Endothelial cell of umbilical vein (primary cell): ENCODE measurements around the gene ZBTB44. TPM values are rescaled to one million over a fixed set of nuclear protein-coding genes. Genes with fewer than 3 reads are reported as not detected.

Source experiments
- BruUV-seq: library from RNA; stranded (reverse); fragments of 400-500 nt; replicated peaks from 2 replicates; lab custom pipeline; 2021; lab: Mats Ljungman, UMichigan
- CTCF ChIA-PET: fragments of 300-600, 350-600 bp; sonication (Branson Sonifier 250); formaldehyde crosslinking; loops from one replicate; lab custom pipeline; 2021; ENCODE audit warnings: antibody characterized with exemption, inconsistent platforms; lab: Charles Lee
- POLR2A ChIA-PET: fragments of 300-600, 350-600 bp; sonication (Branson Sonifier 250); formaldehyde crosslinking; loops from one replicate; lab custom pipeline; 2021; ENCODE audit warnings: antibody characterized with exemption, inconsistent platforms; lab: Charles Lee
- DNase-seq: peaks from one replicate; pipeline ENCODE4 v3.0.0-alpha.2; 2011; ENCODE audit warnings: low read depth, low spot score
- FAIRE-seq: peaks from 2 replicates; lab custom pipeline; 2011; peaks lifted over from hg19 to GRCh38; lab: Jason Lieb, UNC
- H2AFZ ChIP-seq: 2 replicates; pipeline ENCODE4 v1.6.0; 2012; ENCODE audit warnings: low read depth, low read length, control low read depth, inconsistent platforms
- H3K27ac ChIP-seq: 2 replicates; pipeline ENCODE4 v1.5.1; 2011; ENCODE audit warnings: low read depth, mild to moderate bottlenecking, control low read depth, low read length, moderate library complexity; ENCODE audit not compliant: insufficient read depth
- H3K27me3 ChIP-seq, 2 experiments: 2 replicates each; pipeline versions ENCODE4 v1.6.0 to v1.6.1; 2011; ENCODE audit warnings: low read length in 2 of 2, mixed read lengths in 1 of 2; ENCODE audit not compliant: control insufficient read depth in 2 of 2, insufficient read depth in 2 of 2
- H3K36me3 ChIP-seq, 2 experiments: 2 replicates in 1 of 2; 3 replicates in 1 of 2; pipeline ENCODE4 v1.5.1; 2011; ENCODE audit warnings: low read length in 2 of 2, mild to moderate bottlenecking in 1 of 2, moderate library complexity in 1 of 2; ENCODE audit not compliant: control insufficient read depth in 2 of 2, insufficient read depth in 2 of 2; ENCODE audit errors: extremely low read depth in 1 of 2
- H3K4me1 ChIP-seq: 3 replicates; pipeline ENCODE4 v1.5.1; 2011; ENCODE audit warnings: mild to moderate bottlenecking, low read length; ENCODE audit not compliant: control insufficient read depth, insufficient read depth; ENCODE audit errors: extremely low read depth
- H3K4me2 ChIP-seq: 2 replicates; pipeline ENCODE4 v1.6.1; 2011; ENCODE audit warnings: low read length, control low read depth, mixed read lengths; ENCODE audit not compliant: insufficient read depth
- H3K4me3 ChIP-seq, 3 experiments: fragments of 200-600 bp in 1 of 3; sonication (generic), shearing (Covaris generic) in 1 of 3; replicated peaks in 1 of 3; 2 replicates each; pipeline ENCODE4 v1.5.1; 2011 to 2016; ENCODE audit warnings: control low read depth in 3 of 3, low read length in 3 of 3, mild to moderate bottlenecking in 2 of 3, inconsistent platforms in 1 of 3, low read depth in 1 of 3, moderate library complexity in 1 of 3; ENCODE audit not compliant: insufficient read depth in 1 of 3
- H3K79me2 ChIP-seq: 2 replicates; pipeline ENCODE4 v1.6.0; 2012; ENCODE audit warnings: low read length, inconsistent platforms; ENCODE audit not compliant: control insufficient read depth, insufficient read depth
- H3K9ac ChIP-seq: replicated peaks from 2 replicates; pipeline ENCODE3; 2011; ENCODE audit warnings: low read length, control low read depth; ENCODE audit not compliant: insufficient read depth; ENCODE audit errors: extremely low read depth
- H3K9me1 ChIP-seq: replicated peaks from 3 replicates; pipeline ENCODE4 v1.6.0; 2011; ENCODE audit warnings: mild to moderate bottlenecking, low read length; ENCODE audit not compliant: control insufficient read depth, insufficient read depth; ENCODE audit errors: extremely low read depth
- H3K9me3 ChIP-seq: replicated peaks from 2 replicates; pipeline ENCODE4 v1.5.1; 2012; ENCODE audit warnings: low read length, inconsistent platforms; ENCODE audit not compliant: control insufficient read depth, insufficient read depth
- H4K20me1 ChIP-seq: replicated peaks from 2 replicates; pipeline ENCODE3; 2011; ENCODE audit warnings: mild to moderate bottlenecking, low read length; ENCODE audit not compliant: control insufficient read depth, insufficient read depth; ENCODE audit errors: extremely low read depth
- EZH2 ChIP-seq: IDR thresholded peaks from 2 replicates; pipeline ENCODE4 v1.6.1; 2012; ENCODE audit warnings: borderline replicate concordance, low read depth, mild to moderate bottlenecking, moderate library complexity, low read length, inconsistent platforms; ENCODE audit not compliant: severe bottlenecking
- FOS ChIP-seq: IDR thresholded peaks from 2 replicates; pipeline ENCODE4 v1.6.1; 2011; ENCODE audit warnings: mild to moderate bottlenecking, low read length, moderate library complexity, borderline replicate concordance; ENCODE audit not compliant: insufficient read depth
- GATA2 ChIP-seq: IDR thresholded peaks from 2 replicates; pipeline ENCODE4 v1.7.0; 2011; ENCODE audit warnings: low read depth, mild to moderate bottlenecking, moderate library complexity, mixed read lengths, low read length; ENCODE audit not compliant: insufficient read length, insufficient read depth
- JUN ChIP-seq: IDR thresholded peaks from 2 replicates; pipeline ENCODE4 v1.6.1; 2011; ENCODE audit warnings: borderline replicate concordance, low read depth; ENCODE audit not compliant: insufficient read length, insufficient read depth
- MAX ChIP-seq: IDR thresholded peaks from 2 replicates; pipeline ENCODE4 v1.6.1; 2011; ENCODE audit not compliant: insufficient read depth, insufficient read length
- MYC ChIP-seq: IDR thresholded peaks from one replicate; pipeline ENCODE4 v1.6.1; 2011; ENCODE audit warnings: mild to moderate bottlenecking, low read depth, low read length
- POLR2A ChIP-seq: IDR thresholded peaks from 2 replicates; pipeline ENCODE4 v1.6.1; 2012; ENCODE audit warnings: low read depth, mild to moderate bottlenecking, control low read depth, low read length
- POLR2AphosphoS5 ChIP-seq: IDR thresholded peaks from 2 replicates; pipeline ENCODE4 v1.6.1; 2012; ENCODE audit warnings: low read depth, mild to moderate bottlenecking, control low read depth, low read length, moderate library complexity; ENCODE audit not compliant: insufficient read depth
- dilution Hi-C: fragments of 300-500 bp; cut with MboI; formaldehyde crosslinking; loops from one replicate; pipeline ENCODE4 v1.15.0; 2019; ENCODE audit warnings: low sequenced_read_pairs; ENCODE audit not compliant: extremely low pct_ligation_motif_present
- intact Hi-C: fragments of 100-400 bp; cut with micrococcal nuclease; formaldehyde crosslinking; loops from one replicate; pipeline ENCODE4 v1.10.0; 2022
- polyA plus RNA-seq, 4 experiments: library from polyadenylated mRNA; depleted of rRNA in 3 of 4; stranded (reverse) in 3 of 4; unstranded in 1 of 4; fragments of >200 nt; gene quantifications; 2 replicates each; pipeline versions ENCODE4 v1.2.1 to v1.2.3, GENCODE V29; 2011 to 2012; ENCODE audit warnings: missing spikeins in 1 of 4
- total RNA-seq: library from RNA; stranded (reverse); gene quantifications from 2 replicates; pipeline ENCODE4 v1.2.3, GENCODE V29; 2021
- TF ChIP-seq, protein P1 (sequence below), 2 donors: IDR thresholded peaks; 1 replicate in 1 of 2; 2 replicates in 1 of 2; pipeline ENCODE4 v1.5.1; 2011; ENCODE audit warnings: low read length in 2 of 2, mild to moderate bottlenecking in 2 of 2, moderate library complexity in 2 of 2, control low read depth in 1 of 2, inconsistent platforms in 1 of 2, low read depth in 1 of 2; ENCODE audit not compliant: insufficient read depth in 1 of 2; ENCODE audit errors: extremely low read depth in 1 of 2

ZBTB44 gene
- total and polyA plus RNA-seq, 2 donors (not counting 3 experiments of a cell fraction or from before 2014, with no cell fraction given), result 8.7 to 24.4 TPM

DNA sequence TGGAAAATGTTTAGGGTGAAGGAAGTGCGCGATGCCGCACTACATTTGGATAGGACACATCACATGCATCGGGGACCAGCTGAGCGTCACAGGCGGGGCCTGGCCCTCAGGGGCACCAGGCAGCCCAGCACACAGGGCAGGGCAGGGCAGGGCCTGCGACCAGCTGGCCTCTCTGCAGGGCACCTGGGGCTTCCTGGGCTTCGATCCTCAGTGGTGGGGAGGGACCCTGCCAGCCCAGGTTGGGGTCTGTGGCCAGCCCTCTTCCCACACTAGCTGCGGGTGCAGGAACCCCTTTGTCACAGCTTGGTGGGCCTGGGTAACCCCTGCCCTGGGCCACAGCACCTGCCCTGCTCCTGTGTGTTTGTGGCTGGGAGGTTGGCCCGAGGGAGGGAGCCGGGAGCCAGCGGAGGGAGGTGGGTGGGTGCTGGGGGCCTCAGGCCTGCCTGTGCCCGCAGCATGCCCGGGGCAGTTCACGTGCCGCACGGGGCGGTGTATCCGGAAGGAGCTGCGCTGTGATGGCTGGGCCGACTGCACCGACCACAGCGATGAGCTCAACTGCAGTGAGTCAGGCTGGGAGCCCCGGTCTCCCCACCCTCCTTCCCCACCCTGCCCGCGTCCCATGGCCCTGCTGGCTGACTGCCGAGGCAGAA lies 117.2 kb downstream of the ZBTB44 start:
- H3K9me1 ChIP-seq, result no peaks in the 10 kb centered on the region
- no peak for TF ChIP-seq POLR2A
- DNase-seq, result no peak
- H4K20me1 ChIP-seq, result no peaks in the 10 kb centered on the region
- no peak overlapping the region for H3K27ac ChIP-seq
- H3K36me3 ChIP-seq, result no peaks in the 10 kb centered on the region
- H3K27me3 ChIP-seq, result no peaks in the 10 kb centered on the region
- no TSS peak for BruUV-seq
- H3K4me3 ChIP-seq, result no peak overlapping the region
- dilution Hi-C loops (no loop called here), intact Hi-C loops (no loop called here)
- no peak overlapping the region for H3K9ac ChIP-seq
- H2AFZ ChIP-seq, result no peak overlapping the region
- no peaks in the 10 kb centered on the region for H3K4me1 ChIP-seq
- no peaks in the 10 kb centered on the region for H3K79me2 ChIP-seq
- no peaks in the 10 kb centered on the region for H3K9me3 ChIP-seq
- no peak overlapping the region for H3K4me2 ChIP-seq
- CTCF ChIA-PET, result interaction anchor here (0.6 kb wide), 1 partner anchor 15 kb away, joined by 3 read pairs; no protein-coding TSS in a partner anchor
- FAIRE-seq, result no peak
- POLR2A ChIA-PET, result no interaction called here

DNA sequence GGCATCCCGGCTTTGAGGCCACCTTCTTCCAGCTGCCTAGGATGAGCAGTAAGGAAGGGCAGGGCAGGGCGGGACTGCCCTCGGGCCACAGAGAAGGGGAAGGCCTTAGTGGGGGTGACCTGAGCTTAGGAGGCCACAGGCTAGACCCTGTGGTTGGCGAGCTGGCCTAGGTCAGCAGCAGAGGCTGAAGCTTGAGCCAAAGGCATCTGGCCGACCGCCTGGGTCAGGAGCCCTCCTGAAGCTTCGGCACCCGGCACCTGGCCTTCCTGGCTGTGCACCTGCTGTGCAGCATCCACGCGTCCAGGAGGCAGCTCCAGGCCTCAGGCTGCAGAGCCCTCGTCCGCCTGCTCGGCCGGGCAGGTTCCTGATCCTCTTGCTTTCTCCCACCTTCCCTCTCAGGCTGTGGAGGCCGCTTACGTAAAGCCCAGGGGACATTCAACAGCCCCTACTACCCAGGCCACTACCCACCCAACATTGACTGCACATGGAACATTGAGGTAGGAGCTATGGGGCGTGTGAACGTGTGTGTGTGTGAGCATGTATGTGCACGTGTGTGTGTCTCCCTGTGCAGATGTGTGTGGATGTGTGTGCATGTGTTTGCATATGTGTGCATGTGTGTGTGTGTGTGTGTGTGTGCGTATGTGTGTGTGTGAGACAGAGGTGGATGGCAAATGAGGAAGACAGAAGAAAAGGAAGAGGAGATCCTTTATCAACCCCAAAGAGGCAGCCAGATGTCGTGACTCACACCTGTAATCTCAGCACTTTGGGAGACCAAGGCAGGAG lies 120.3 kb downstream of the ZBTB44 start:
- no peak for DNase-seq
- Histone ChIP-seq H3K9ac (no peak overlapping the region), H2AFZ (no peak overlapping the region), H3K4me1 (no peaks in the 10 kb centered on the region), H3K4me2 (no peak overlapping the region), H3K4me3 (no peak overlapping the region), H3K27ac (no peak overlapping the region), H4K20me1 (no peaks in the 10 kb centered on the region), H3K36me3 (no peaks in the 10 kb centered on the region), H3K27me3 (no peaks in the 10 kb centered on the region), H3K9me1 (no peaks in the 10 kb centered on the region), H3K79me2 (no peaks in the 10 kb centered on the region), H3K9me3 (no peaks in the 10 kb centered on the region)
- TF ChIP-seq FOS (no peak), POLR2A (no peak), JUN (no peak), POLR2AphosphoS5 (no peak), GATA2 (no peak), EZH2 (no peak), MYC (no peak), MAX (no peak)
- TF ChIP-seq, protein P1, sequence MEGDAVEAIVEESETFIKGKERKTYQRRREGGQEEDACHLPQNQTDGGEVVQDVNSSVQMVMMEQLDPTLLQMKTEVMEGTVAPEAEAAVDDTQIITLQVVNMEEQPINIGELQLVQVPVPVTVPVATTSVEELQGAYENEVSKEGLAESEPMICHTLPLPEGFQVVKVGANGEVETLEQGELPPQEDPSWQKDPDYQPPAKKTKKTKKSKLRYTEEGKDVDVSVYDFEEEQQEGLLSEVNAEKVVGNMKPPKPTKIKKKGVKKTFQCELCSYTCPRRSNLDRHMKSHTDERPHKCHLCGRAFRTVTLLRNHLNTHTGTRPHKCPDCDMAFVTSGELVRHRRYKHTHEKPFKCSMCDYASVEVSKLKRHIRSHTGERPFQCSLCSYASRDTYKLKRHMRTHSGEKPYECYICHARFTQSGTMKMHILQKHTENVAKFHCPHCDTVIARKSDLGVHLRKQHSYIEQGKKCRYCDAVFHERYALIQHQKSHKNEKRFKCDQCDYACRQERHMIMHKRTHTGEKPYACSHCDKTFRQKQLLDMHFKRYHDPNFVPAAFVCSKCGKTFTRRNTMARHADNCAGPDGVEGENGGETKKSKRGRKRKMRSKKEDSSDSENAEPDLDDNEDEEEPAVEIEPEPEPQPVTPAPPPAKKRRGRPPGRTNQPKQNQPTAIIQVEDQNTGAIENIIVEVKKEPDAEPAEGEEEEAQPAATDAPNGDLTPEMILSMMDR (IDR thresholded peaks at IDR 0.05; ENCODE audit: extremely low read depth in 1 of 2, insufficient read depth in 1 of 2, low read depth in 1 of 2, low read length in 2 of 2), result no peak
- ChIA-PET CTCF (interaction anchor here (0.9 to 1.6 kb wide), 2 partner anchors 10 to 18 kb away, joined by 3 to 5 read pairs; no protein-coding TSS in a partner anchor), POLR2A (no interaction called here)
- dilution Hi-C loops (no loop called here), intact Hi-C loops (no loop called here)
- no TSS peak for BruUV-seq
- FAIRE-seq, result no peak
